ENCODE results near the gene HECW1. TPM values are rescaled to one million over a fixed set of nuclear protein-coding genes. Genes with fewer than 3 reads are reported as not detected.

HECW1 gene
- total and polyA plus RNA-seq, 2 experiments from 2014 or later: 11.0 to 21.8 TPM

- Histone ChIP-seq H3F3A (replicated peaks; ENCODE audit: low read depth) (no peaks in the 10 kb centered on the region), H3K79me2 (replicated peaks; ENCODE audit: insufficient read depth) (no peaks in the 10 kb centered on the region), H3K27me3 (ENCODE audit: insufficient read depth) (no peaks in the 10 kb centered on the region), H3K27ac (ENCODE audit: low read depth) (no peak overlapping the region), H4K20me1 (replicated peaks; ENCODE audit: insufficient read depth) (no peaks in the 10 kb centered on the region), H3K4me1 (ENCODE audit: insufficient read depth) (peaks cover 37% of the 10 kb centered on the region), H3K9me2 (ENCODE audit: insufficient read depth) (peaks cover 8% of the 10 kb centered on the region), H3K4me3 (no peak overlapping the region), H3K36me3 (ENCODE audit: insufficient read depth) (no peaks in the 10 kb centered on the region), H3K4me2 (no peak overlapping the region), H2AFZ (no peak overlapping the region)
- DNase-seq (ENCODE audit: low spot score) (no peak), ATAC-seq (no peak)
- TF ChIP-seq REST (IDR thresholded peaks at IDR 0.05; ENCODE audit: unreplicated experiment) (no peak), EZH2 (IDR thresholded peaks at IDR 0.05; ENCODE audit: low read depth, unreplicated experiment) (no peak), ZNF114 (CRISPR knock-in tag; IDR thresholded peaks at IDR 0.05) (no peak), ZNF462 (CRISPR knock-in tag; IDR thresholded peaks at IDR 0.05) (no peak), ZNF331 (CRISPR knock-in tag; IDR thresholded peaks at IDR 0.05; ENCODE audit: low read depth) (no peak), EZH2phosphoT487 (IDR thresholded peaks at IDR 0.05; ENCODE audit: unreplicated experiment) (no peak), STAT1 (IDR thresholded peaks at IDR 0.05; ENCODE audit: unreplicated experiment) (no peak), ETS1 (IDR thresholded peaks at IDR 0.05) (no peak), CTCF (conservative IDR thresholded peaks at IDR 0.05; ENCODE audit: low read depth in 2 of 2) (no peak), JUNB (IDR thresholded peaks at IDR 0.05; ENCODE audit: unreplicated experiment) (no peak), POLR2AphosphoS5 (IDR thresholded peaks at IDR 0.05; ENCODE audit: low read depth) (no peak), NANOG (IDR thresholded peaks at IDR 0.05; ENCODE audit: borderline replicate concordance) (no peak), CREB1 (CRISPR knock-in tag; IDR thresholded peaks at IDR 0.05; ENCODE audit: low read depth) (no peak)
- H3K9me3 Mint-ChIP-seq: no peaks in the 10 kb centered on the region
- H3K4me1 Mint-ChIP-seq: peaks cover 41% of the 10 kb centered on the region
- H3K36me3 Mint-ChIP-seq (ENCODE audit: low read depth): no peaks in the 10 kb centered on the region
- peaks cover 4% of the 10 kb centered on the region for H3K27me3 Mint-ChIP-seq (ENCODE audit: insufficient read depth, low read depth, poor library complexity)
- no peak overlapping the region for H3K27ac Mint-ChIP-seq
- H3K4me3 Mint-ChIP-seq: no peak overlapping the region
Measured at GRCh38 chr7:43198016-43198415, 85.6 kb downstream of the HECW1 start.
